ENCODE data around the gene RAB27A. TPM values are rescaled to one million over a fixed set of nuclear protein-coding genes. Genes with fewer than 3 reads are reported as not detected.
"Not testable (repeated sequence)": the region's sequence is repeated elsewhere in the genome, so short reads cannot be mapped to it uniquely, and the experiment has no call there.

Gene RAB27A
- polyA plus RNA-seq = 15.3 TPM

- Mint-ChIP-seq H3K27ac (peak within 1 kb of the TSS; percentile 86 to 94 (median 91)), H3K36me3 (no peaks in the 10 kb centered on the region), H3K9me3 (no peaks in the 10 kb centered on the region), H3K4me3 (peak within 1 kb of the TSS; percentile 88 to 98 (median 96)), H3K27me3 (no peaks in the 10 kb centered on the region), H3K4me1 (peaks cover 17 to 31% (median 22%) of the 10 kb centered on the region in 3 donors)
Observed at GRCh38 chr15:55289746-55290527, at the start of gene RAB27A. TSS of gene RAB27A (minus strand) at chr15:55289813. CDS start at chr15:55234934, 54,879 bp downstream.

- H3K36me3 Mint-ChIP-seq = peaks cover 9% of the 10 kb centered on the region
- no peaks in the 10 kb centered on the region for H3K27me3 Mint-ChIP-seq
- H3K27ac Mint-ChIP-seq = no peak overlapping the region
- no peak overlapping the region for H3K4me3 Mint-ChIP-seq
- H3K9me3 Mint-ChIP-seq = no peaks in the 10 kb centered on the region
- H3K4me1 Mint-ChIP-seq = no peaks in the 10 kb centered on the region
Observed at GRCh38 chr15:55337160-55337559, 47.5 kb upstream of the RAB27A start.

GRCh38 chr15:55334997-55335396, 45.4 kb upstream of the RAB27A start:
- no peak overlapping the region for H3K4me3 Mint-ChIP-seq
- no peaks in the 10 kb centered on the region for H3K27me3 Mint-ChIP-seq
- H3K36me3 Mint-ChIP-seq = peaks cover 11% of the 10 kb centered on the region
- H3K4me1 Mint-ChIP-seq = no peaks in the 10 kb centered on the region
- H3K27ac Mint-ChIP-seq = no peak overlapping the region
- no peaks in the 10 kb centered on the region for H3K9me3 Mint-ChIP-seq

GRCh38 chr15:55334371-55334770, 44.8 kb upstream of the RAB27A start:
- no peaks in the 10 kb centered on the region for H3K9me3 Mint-ChIP-seq
- H3K27me3 Mint-ChIP-seq = no peaks in the 10 kb centered on the region
- H3K4me3 Mint-ChIP-seq = no peak overlapping the region
- H3K4me1 Mint-ChIP-seq = peaks cover 0 to 2% (median 0%) of the 10 kb centered on the region in 3 donors
- no peak overlapping the region for H3K27ac Mint-ChIP-seq
- peaks cover 10% of the 10 kb centered on the region for H3K36me3 Mint-ChIP-seq

GRCh38 chr15:55327387-55327786, 37.8 kb upstream of the RAB27A start:
- no peaks in the 10 kb centered on the region for H3K9me3 Mint-ChIP-seq
- no peak overlapping the region for H3K27ac Mint-ChIP-seq
- H3K4me3 Mint-ChIP-seq = no peak overlapping the region
- peaks cover 6% of the 10 kb centered on the region for H3K36me3 Mint-ChIP-seq
- H3K27me3 Mint-ChIP-seq = no peaks in the 10 kb centered on the region
- peaks cover 9 to 14% (median 13%) of the 10 kb centered on the region in 3 donors for H3K4me1 Mint-ChIP-seq

- peaks cover 26 to 38% (median 30%) of the 10 kb centered on the region in 3 donors for H3K4me1 Mint-ChIP-seq
- peak overlapping the region in 1 of 3 donors; percentile 73 for H3K27ac Mint-ChIP-seq
Observed at GRCh38 chr15:55322467-55322866, 32.9 kb upstream of the RAB27A start.

GRCh38 chr15:55320963-55321362, 31.4 kb upstream of the RAB27A start:
- Mint-ChIP-seq H3K4me1 (peaks cover 31 to 45% (median 34%) of the 10 kb centered on the region in 3 donors), H3K9me3 (no peaks in the 10 kb centered on the region), H3K36me3 (peaks cover 3% of the 10 kb centered on the region), H3K4me3 (peak overlapping the region in 1 of 4 donors; percentile 65), H3K27ac (peak overlapping the region in 1 of 3 donors; percentile 37), H3K27me3 (no peaks in the 10 kb centered on the region)

More at GRCh38 chr15:55322467-55322866, 32.9 kb upstream of the RAB27A start:
- Mint-ChIP-seq H3K9me3 (no peaks in the 10 kb centered on the region), H3K4me3 (peak overlapping the region in 1 of 4 donors; percentile 53), H3K27me3 (no peaks in the 10 kb centered on the region), H3K36me3 (peaks cover 2% of the 10 kb centered on the region)

- Mint-ChIP-seq H3K4me1 (peaks cover 35 to 49% (median 38%) of the 10 kb centered on the region in 3 donors), H3K4me3 (peak overlapping the region; percentile 67 to 99 (median 98)), H3K27me3 (no peaks in the 10 kb centered on the region), H3K27ac (peak overlapping the region in 2 of 3 donors; percentile 87 to 97), H3K36me3 (peaks cover 3% of the 10 kb centered on the region), H3K9me3 (no peaks in the 10 kb centered on the region)
Observed at GRCh38 chr15:55320238-55320550, 30.6 kb upstream of the RAB27A start.

- Mint-ChIP-seq H3K4me3 (peak overlapping the region; percentile 97 to 99 (median 98)), H3K9me3 (no peaks in the 10 kb centered on the region), H3K4me1 (peaks cover 40 to 53% (median 43%) of the 10 kb centered on the region in 3 donors)
Observed at GRCh38 chr15:55319537-55320237, 30.1 kb upstream of the RAB27A start.

GRCh38 chr15:55318588-55319494, 29.2 kb upstream of the RAB27A start, which contains the start of the genes PIGB and PIGBOS1:
TSS of gene PIGB (plus strand) at chr15:55319222. CDS start at chr15:55319251, 29 bp downstream.
TSS of gene PIGBOS1 (minus strand) at chr15:55319123. CDS start at chr15:55317792, 1,331 bp downstream.
- peak within 1 kb of the TSS; percentile 97 to 100 (median 100) for H3K27ac Mint-ChIP-seq
- H3K27me3 Mint-ChIP-seq = no peaks in the 10 kb centered on the region
- H3K4me3 Mint-ChIP-seq = peak within 1 kb of the TSS; percentile 97 to 99 (median 98)
- peaks cover 45 to 58% (median 47%) of the 10 kb centered on the region in 3 donors for H3K4me1 Mint-ChIP-seq
- no peaks in the 10 kb centered on the region for H3K9me3 Mint-ChIP-seq
- peaks cover 3% of the 10 kb centered on the region for H3K36me3 Mint-ChIP-seq

More at GRCh38 chr15:55319537-55320237, 30.1 kb upstream of the RAB27A start:
- Mint-ChIP-seq H3K27ac (peak overlapping the region; percentile 97 to 100 (median 100)), H3K27me3 (no peaks in the 10 kb centered on the region), H3K36me3 (peaks cover 3% of the 10 kb centered on the region)

GRCh38 chr15:55302801-55303200, 13.2 kb upstream of the RAB27A start:
- H3K27me3 Mint-ChIP-seq = not testable (repeated sequence)

GRCh38 chr15:55297315-55297714, 7.7 kb upstream of the RAB27A start:
- no peaks in the 10 kb centered on the region for H3K27me3 Mint-ChIP-seq
- no peaks in the 10 kb centered on the region for H3K4me1 Mint-ChIP-seq
- H3K9me3 Mint-ChIP-seq = no peaks in the 10 kb centered on the region
- peaks cover 2% of the 10 kb centered on the region for H3K36me3 Mint-ChIP-seq
- H3K27ac Mint-ChIP-seq = no peak overlapping the region
- no peak overlapping the region for H3K4me3 Mint-ChIP-seq

More at GRCh38 chr15:55302801-55303200, 13.2 kb upstream of the RAB27A start:
- not testable (repeated sequence) for H3K4me3 Mint-ChIP-seq, H3K27ac Mint-ChIP-seq, H3K9me3 Mint-ChIP-seq, H3K4me1 Mint-ChIP-seq
- peaks cover 13% of the 10 kb centered on the region for H3K36me3 Mint-ChIP-seq

- no peaks in the 10 kb centered on the region for H3K27me3 Mint-ChIP-seq
- no peaks in the 10 kb centered on the region for H3K36me3 Mint-ChIP-seq
- peak overlapping the region; percentile 84 to 94 (median 87) for H3K27ac Mint-ChIP-seq
- H3K4me1 Mint-ChIP-seq = peaks cover 13 to 26% (median 17%) of the 10 kb centered on the region in 3 donors
- H3K9me3 Mint-ChIP-seq = no peaks in the 10 kb centered on the region
- H3K4me3 Mint-ChIP-seq = peak overlapping the region; percentile 88 to 98 (median 96)
Observed at GRCh38 chr15:55290528-55291057, 980 bp upstream of the RAB27A start.
